Pons (tissue), 1 donor: ENCODE measurements around the gene IGSF21.
"Not testable (repeated sequence)": the region's sequence is repeated elsewhere in the genome, so short reads cannot be mapped to it uniquely, and the experiment has no call there.

Experiments used
- DNase-seq: peaks from one replicate; pipeline ENCODE4 v3.0.0-alpha.2; 2016; ENCODE audit warnings: low spot score

The IGSF21 gene

DNA sequence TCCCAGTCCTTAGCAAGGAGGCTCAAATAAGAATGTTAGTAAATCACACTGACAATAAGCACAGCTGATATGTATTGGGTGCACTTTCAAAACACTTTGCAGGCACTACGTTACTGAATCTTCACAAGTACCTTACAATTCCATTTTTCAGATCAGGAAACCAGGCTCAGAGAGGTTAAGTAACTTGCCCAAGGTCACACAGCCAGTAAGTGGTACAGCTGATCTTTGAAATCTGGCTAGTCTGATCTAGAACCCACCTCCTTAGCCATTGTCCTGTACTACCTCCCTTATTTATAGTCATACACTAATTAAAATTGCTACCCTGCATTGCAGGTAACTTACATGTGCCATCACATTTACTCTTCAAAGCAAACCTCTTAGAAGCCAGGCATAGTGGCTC is 251.0 kb downstream of the IGSF21 start:
- DNase-seq = no peak

DNA sequence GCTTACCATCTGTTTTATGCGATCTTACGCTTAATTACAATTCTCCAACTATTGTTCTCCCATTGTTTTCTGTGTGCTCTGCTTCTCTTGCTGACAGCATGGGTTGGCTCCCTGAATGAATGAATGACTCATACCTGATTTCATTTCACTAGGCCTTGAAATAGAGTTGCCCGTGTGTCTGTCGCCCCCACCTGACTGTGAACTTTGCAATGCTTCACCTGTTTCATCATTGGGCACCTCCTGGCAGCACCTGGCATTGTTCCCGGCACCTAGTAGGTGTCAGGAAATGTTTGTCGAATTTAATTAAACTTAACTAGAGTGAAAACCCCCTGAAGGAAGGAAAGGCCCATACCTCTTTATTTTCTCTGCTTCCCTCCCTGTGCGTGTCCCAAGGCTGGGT is 252.7 kb downstream of the IGSF21 start:
- DNase-seq = no peak

DNA sequence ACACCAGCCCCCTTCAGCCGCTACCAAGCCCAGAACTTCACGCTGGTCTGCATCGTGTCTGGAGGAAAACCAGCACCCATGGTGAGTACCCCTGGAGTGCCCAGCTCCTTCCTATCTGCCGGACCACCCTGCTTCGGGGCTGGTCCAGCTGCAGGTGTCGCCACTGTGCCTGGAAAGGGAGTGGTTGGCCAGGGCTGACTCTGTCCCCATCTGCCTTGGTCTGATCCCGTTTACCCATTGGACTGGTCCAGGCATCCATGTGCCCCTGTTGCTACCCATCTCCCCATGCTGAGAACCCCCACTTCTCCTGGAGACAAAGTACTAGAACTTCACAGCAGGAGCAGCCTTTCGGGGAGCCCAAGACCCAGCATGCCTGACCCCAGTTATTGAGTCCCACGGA is 254.6 kb downstream of the IGSF21 start:
- no peak for DNase-seq

DNA sequence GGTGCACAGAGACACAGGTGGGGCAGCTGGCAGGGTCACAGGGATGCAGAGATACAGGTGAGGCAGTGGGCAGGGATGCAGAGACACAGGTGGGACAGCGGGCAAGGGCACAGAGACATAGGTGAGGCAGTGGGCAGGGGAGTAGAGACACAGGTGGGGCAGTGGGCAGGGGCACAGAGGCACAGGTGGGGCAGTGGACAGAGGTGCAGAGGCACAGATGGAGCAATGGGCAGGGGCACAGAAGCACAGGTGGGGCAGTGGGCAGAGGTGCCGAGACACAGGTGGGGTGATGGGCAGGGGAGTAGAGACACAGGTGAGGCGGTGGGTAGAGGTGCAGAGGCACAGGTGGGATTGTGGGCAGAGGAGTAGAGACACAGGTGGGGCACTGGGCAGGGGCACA is 255.8 kb downstream of the IGSF21 start:
- no peak for DNase-seq

DNA sequence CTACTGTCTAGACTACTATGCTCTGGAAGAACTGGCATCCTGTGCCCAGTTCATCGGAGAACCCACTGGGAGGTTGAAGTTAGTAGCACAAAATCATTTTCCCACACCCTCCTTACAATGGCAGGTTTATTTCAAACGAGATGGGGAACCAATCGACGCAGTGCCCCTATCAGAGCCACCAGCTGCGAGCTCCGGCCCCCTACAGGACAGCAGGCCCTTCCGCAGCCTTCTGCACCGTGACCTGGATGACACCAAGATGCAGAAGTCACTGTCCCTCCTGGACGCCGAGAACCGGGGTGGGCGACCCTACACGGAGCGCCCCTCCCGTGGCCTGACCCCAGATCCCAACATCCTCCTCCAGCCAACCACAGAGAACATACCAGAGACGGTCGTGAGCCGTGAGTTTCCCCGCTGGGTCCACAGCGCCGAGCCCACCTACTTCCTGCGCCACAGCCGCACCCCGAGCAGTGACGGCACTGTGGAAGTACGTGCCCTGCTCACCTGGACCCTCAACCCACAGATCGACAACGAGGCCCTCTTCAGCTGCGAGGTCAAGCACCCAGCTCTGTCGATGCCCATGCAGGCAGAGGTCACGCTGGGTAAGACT is 257.6 kb downstream of the IGSF21 start:
- no peak for DNase-seq

DNA sequence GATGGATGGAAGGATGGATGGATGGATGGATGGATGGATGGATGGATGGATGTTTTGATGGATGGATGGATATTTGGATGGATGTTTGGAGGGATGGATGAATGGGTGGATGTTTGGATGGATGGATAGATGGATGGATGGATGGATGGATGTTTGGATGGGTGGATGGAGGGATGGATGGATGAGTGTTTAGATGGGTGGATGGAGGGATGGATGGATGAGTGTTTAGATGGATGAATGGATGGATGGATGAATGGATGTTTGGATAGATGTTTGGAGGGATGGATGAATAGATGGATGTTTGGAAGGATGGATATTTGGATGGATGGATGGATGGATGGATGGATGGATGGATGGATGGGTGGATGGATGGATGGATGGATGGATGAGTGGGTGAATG is 264.9 kb downstream of the IGSF21 start:
- DNase-seq = not testable (repeated sequence)

DNA sequence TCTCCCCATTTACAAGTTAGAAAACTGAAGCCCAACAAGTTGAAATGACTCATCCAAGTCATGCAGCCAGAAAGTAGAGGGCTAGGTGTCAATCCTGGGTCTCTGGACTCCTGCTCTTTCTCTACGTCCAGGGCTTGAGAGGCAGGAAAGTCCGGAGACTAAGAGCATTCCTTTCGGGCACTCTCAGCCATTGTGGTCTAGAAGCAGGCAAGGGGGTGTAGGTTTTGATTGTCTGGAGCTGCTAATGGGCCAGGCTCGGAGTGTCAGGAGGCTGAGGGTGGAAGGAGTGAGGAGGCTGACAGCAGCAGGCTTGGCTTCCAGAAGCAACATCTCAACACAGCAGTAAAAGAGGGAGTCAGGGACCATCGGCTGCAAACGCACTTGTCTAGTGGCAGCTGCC is 265.6 kb downstream of the IGSF21 start:
- DNase-seq = no peak

DNA sequence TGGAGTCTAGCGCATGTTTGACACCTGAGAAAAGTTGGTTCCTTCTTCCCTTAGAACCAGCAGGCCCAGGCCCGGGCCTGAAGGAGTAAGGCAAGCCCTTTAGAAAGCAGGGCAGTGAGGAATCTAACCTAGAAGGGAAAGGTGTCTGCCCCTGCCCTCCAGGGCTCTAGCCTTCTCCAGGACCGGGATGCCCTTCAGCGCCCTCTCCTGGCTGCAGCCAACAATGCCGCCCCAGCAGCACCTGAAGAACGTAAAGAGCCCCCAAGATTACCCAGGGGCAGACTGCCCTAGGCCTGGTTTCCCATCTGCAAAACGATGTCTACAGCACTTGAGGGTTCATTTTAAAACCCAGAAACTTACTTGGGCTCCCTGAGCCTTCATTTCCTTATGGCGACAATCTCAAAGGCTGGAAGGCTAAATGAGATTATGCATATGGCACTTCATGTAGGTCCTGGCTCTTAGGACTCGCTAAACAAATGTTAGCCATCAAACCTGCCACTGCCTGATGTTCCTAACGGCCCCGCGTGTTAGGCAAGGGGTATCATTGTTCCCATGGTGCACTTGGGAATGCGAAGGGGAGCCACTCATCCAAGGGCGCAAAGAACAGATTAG is 266.4 kb downstream of the IGSF21 start:
- no peak for DNase-seq

DNA sequence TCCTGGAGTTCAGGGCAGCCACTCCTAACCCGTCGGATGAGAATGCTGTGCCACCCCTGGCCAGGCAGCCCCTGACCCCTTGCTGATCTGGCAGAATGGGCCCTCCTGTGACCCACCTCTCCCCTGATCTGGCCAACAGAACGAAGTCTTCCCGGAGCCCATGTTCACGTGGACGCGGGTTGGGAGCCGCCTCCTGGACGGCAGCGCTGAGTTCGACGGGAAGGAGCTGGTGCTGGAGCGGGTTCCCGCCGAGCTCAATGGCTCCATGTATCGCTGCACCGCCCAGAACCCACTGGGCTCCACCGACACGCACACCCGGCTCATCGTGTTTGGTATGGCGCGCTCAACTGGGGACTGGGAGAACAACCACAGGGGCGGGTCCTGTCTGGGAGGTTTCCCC is 269.1 kb downstream of the IGSF21 start:
- no peak for DNase-seq

DNA sequence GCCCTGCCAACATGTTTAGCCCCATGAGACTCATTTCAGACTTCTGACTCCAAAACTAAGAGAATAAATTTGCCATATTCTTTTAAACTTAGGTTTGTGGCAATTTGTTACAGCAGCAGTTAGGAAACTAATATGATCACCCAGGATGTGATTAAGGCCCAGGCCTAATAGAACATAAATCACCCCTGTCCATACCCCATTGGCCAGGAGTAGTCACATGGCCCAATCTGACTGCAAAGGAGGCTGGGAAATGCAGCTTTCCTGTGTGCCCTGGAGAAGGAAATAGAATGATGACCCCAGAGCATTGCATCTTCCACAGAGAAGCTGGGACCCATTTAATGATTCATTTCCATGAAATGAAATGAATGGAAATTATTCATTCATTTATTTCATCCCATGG is 272.7 kb downstream of the IGSF21 start:
- no peak for DNase-seq

DNA sequence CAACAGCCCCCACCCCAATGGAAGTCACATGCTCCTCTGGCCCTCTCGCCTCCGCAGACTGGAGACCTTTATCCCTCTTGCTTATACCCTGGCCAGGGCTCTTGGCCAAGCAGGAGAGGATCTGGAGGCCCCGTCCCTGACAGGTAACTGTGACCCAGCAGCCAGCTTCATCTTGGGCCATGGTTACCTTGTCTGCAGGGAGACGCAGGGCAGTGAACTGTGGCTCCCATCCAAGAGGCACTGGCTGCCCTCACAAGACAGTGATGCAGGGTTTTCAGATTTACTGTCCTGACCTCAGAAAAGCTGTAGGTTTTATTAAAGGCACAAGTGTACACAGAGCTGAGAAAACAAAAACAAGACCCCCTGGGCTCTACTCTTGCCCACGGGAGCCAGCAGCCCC is 276.5 kb downstream of the IGSF21 start:
- DNase-seq = no peak

DNA sequence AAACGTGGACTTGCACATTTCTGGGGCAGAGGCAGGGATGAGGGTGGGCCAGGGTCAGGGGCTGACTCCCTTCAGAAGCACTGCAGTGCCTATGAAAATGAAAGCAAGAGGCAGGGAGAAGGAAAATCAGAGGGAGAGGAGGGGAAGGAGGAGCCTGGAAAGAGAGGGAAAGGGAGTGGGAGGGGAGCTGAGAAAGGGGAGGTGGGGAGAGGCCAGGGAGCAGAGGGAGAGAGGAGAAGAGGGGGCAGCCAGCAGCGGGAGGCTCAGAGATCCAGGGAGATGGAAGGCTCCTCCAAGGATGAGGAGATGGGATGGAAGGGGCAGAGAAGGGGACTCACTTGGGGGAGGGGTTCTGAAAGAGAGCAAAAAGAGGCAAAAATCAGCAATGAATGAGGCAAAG is 276.9 kb downstream of the IGSF21 start:
- DNase-seq = no peak

DNA sequence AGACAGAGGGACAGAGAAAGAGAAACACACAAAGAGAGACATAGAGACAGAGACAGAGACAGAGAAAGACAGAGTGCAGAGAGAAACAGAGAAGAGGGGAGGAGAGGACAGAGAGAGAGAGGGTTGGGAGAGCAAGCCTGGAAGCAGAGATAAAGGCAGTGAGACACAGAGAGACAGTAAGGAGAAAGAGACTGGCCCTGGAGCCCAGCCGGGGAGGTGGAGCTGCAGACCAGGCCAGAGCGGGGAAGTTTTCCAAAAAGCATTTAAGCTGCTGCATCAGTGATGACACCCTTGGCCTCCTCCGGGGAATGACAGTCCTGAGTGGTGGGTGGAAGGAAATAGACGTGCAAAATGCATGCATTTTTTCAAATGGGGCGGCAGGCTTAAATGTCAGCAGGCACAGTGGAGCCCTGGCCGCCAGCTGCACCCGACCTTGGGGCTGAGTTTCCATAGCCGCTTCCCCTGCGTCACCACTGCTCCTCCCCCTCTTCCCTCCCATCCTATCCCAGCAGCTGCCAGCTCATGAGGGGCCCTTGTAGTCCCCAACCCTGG is 277.7 kb downstream of the IGSF21 start:
- DNase-seq = peak; percentile 9

DNA sequence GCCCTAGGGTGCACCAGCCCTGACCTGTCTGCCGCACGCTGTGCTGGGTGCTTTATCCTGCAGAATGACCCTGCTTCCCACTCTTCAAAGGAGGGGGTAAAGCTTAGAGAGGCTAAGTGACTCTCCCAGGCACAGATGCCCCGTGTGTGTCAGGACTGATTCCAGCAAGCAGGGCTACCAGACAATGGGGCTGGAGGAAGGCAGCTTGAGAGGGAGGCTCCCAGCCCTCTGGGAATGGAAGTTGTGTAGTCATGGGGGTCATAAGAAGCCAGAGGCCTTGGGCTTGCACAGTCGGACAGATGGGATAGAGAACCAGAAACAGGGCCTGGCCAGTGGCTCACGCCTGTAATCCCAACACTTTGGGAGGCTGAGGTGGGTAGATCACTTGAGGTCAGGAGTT is 279.0 kb downstream of the IGSF21 start:
- no peak for DNase-seq

DNA sequence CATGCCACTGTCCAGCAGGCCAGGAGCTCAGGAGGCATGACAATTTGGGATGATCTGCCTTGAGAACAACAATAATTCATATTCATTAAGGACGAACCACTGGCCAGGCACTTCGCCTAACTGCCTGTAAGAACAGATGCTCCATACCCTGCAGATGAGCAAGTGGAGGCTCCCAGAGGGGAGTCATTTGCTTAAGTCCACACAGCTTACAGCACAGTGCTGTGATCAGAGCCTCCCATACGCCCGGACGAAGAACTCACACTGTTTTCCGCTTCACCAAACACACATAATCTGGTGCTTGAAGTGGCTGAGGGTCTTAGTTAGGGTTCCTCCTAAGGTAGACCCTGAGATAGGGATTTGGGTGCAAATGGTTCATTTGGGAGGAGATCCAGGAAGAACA is 279.7 kb downstream of the IGSF21 start:
- no peak for DNase-seq

DNA sequence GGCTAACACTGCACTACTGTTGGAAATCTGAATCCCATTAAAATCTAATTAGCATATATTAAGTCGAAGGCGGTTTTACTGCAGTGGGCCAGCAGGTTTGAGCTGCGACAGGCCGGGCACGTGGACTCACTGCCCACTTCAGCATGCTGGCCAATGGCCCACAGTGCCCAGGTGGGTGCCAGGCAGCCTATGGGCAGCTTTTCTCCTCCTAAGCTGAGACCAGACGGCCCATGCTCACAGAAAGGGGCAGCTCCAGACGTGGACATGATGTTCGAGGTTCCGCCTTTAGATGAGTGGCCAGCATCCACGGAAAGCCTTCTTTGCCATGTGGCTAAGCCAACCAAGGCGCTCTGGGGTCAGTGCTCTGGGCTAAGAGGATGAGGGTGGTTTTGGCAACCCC is 283.4 kb downstream of the IGSF21 start:
- no peak for DNase-seq

DNA sequence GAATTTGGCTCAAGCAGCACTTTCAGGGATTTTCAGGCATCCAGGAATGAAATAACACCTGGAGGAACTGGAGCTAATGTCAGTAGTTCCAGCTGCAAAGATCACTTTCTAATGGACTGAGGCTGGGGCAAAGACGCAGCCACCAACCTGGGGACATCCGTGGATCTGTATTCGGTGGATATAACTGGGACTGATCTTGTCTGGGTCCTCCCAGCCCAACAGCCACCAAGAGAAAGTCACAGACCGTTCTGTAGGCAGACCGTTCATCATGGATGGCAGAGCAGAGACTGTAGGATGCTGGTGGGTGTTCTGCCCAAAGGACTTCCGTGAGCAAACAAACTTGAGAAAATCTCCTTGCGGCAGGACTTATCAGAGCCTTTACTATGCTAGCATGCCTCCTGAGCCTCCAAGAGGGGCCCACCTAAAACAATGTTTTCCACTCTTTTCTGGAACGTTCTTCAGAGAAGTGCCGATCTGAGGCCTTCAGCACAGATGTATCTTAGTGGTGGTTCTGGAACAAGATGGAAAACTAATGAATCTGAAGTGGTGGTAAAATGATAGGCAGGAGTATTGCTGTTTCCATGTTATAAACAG is 287.1 kb downstream of the IGSF21 start:
- DNase-seq = no peak

DNA sequence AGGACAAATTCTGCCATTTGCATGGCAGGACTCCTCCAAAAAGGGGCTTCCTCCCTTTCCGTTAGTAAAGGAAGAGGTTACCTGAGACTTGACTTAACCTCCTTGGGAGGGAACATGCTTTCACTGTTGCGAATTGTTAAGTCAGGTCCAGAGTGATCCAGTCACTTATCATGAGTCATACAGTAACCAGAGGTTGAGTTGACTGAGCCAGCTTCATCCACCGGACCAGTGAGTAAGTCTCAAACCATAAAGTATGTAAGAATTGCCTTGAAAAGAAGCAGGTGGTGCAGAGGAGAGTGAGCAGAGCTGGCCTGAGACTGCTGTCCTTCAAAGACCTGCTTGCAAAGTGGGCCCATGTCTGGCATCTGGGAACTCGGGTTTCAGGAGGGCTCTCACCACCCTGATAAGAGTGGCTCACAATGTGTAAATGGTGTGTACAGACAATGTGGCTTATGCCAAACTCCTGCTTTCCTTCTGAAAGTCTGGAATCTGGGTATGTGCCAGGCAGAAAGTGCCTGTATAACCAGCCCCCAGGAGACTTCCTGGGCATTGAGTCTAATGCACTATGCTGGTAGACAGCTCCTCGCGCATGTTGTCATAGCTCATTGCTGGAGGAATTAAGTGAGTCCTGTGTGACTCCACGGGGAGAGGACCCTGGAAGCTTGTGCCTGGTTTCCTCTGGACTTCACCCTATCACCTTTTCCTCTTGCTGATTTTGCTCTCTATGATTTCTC is 288.8 kb downstream of the IGSF21 start:
- DNase-seq = no peak

DNA sequence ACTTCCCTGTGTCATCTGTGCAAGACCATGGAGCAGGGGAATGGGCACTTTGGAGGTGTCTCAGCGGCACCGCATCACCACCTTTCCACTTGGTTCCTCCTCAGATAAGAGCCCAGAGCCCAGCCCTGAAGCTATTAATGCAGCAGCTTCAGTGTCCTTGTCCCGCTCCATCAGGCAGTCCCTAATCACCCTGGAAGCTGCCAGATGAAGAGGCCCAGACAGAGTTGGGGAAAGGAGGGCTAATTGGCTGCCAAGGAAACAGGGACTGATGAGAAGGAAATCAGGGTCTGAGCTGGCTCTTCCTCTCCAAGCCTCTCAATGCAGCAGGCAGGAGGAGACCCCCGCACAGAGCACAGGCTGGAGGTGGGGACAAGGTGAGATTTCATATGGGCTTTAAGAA is 290.0 kb downstream of the IGSF21 start:
- DNase-seq = no peak

DNA sequence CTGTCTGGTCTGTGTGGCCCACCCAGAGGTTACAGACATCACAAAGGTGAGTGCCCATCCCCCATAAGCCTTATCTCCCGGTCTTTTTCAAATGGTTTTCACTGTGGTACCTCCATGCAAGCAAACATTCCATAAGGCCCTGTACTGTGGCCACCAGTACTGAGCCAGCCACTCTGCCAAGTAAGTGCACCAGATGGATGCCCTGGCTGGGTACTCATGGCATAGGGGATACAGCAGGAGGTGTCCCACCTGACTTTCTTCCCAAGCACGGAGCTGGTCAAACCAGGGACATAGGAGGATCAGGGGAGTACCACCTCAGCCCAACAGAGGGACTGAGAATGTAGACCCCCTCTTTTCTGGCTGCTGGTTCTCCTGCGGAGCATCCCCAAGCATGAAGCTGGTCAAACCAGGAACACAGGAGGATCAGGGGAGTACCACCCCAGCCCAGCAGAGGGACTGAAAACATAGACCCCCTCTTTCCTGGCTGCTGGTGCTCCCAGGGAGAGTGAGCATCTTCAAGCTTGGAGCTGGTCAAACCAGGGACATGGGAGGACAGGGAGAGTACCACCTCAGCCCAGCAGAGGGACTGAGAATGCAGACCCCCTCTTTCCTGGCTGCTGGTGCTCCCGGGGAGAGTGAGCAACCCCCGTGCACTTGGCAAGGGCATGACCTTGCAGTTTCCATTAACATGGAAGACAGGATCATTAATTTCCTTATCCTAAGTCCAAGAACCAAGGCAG is 291.4 kb downstream of the IGSF21 start:
- DNase-seq = no peak

DNA sequence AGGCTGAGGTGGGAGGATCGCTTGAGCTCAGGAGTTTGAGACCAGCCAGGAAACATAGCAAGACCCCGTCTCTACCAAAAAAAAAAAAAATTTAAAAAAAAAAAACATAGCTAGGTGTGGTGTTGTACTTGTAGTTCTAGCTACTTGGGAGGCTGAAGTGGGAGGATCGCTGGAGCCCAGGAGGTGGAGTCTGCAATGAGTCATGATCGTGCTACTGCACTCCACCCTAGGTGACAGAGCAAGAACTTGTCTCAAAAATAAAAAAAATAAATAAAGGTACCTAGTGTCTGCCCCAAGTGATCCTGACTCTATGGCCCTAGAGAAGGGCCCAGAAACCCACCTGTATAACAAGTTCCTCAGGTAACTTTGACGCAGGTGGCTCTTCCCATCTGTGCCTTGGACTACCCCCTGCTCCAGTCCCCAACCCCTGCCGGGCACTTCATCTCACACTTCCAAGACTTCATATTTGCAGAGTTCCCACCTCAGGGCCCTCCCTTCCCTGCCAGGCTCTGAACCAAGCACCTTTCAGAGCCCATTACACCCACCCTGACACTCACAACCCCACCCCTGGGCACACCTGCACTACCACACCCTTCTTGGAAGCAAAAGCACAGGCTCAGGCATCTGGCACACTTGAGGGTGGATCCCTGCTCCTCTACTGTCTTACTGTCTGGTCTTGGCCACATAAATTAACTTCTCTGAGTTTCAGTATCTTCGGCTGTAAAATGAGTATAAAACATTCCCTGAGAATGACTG is 292.9 kb downstream of the IGSF21 start:
- DNase-seq = no peak

DNA sequence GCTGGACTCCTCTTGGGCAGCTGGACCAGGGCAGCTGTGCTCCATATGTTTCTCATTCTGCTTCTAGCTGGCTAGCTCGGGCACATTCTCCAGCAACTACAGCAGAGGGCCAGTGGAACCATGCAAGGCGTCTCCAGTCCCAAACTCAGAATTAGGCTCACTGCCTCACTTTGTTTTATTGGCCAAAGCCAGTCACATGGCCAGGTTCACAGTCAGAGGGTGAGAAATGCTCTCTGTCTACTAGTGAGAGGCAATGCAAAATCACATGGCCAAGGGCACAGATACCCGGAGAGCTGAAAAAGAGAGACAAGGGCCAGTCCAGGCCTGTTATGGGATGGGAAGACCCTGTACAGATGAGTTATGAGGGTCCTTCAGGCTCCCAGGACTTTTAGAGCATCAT is 294.3 kb downstream of the IGSF21 start:
- no peak for DNase-seq
